PC-9 (cell line): ENCODE results near the gene SLC38A10. TPM values are rescaled to one million over a fixed set of nuclear protein-coding genes. Genes with fewer than 3 reads are reported as not detected.
A peak's percentile ranks its signal among the peaks of the same experiment; 100 is the strongest.

ENCODE experiments used
- BruUV-seq: library from RNA; stranded (reverse); fragments of 400-500 nt; replicated peaks from 2 replicates; lab custom pipeline; 2021; lab: Mats Ljungman, UMichigan
- CTCF ChIA-PET: fragments of 300-600 bp; sonication (Branson Sonifier 250); formaldehyde crosslinking; loops from one replicate; lab custom pipeline; 2022; ENCODE audit warnings: antibody characterized with exemption; lab: Charles Lee
- POLR2A ChIA-PET: fragments of 300-600 bp; sonication (Branson Sonifier 250); formaldehyde crosslinking; loops from one replicate; lab custom pipeline; 2022; ENCODE audit warnings: antibody characterized with exemption; ENCODE audit not compliant: unreplicated experiment; lab: Charles Lee
- DNase-seq, 2 experiments: peaks; one replicate each; pipeline versions ENCODE4 v3.0.0 to v3.0.0-alpha.2; 2015 to 2022; ENCODE audit warnings: mixed read lengths in 1 of 2
- H2AFZ ChIP-seq: fragments of 200-600 bp; sonication (generic); 2 replicates; pipeline ENCODE4 v1.8.1; 2017; ENCODE audit warnings: antibody characterized with exemption
- H3F3A ChIP-seq: fragments of 200-600 bp; sonication (generic); 2 replicates; pipeline ENCODE4 v1.8.1; 2017; ENCODE audit warnings: antibody characterized with exemption, mild to moderate bottlenecking, low read depth; ENCODE audit not compliant: insufficient read depth
- H3K27ac ChIP-seq: fragments of 200-600 bp; sonication (generic); 2 replicates; pipeline ENCODE4 v1.6.1; 2016; ENCODE audit warnings: mixed run types
- H3K27me3 ChIP-seq: fragments of 200-600 bp; sonication (generic); 2 replicates; pipeline ENCODE4 v1.6.1; 2016; ENCODE audit warnings: low read depth, mixed run types; ENCODE audit not compliant: insufficient read depth
- H3K36me3 ChIP-seq: fragments of 200-600 bp; sonication (generic); 2 replicates; pipeline ENCODE4 v1.6.1; 2016; ENCODE audit warnings: low read depth, mixed run types
- H3K4me1 ChIP-seq: fragments of 200-600 bp; sonication (generic); replicated peaks from 2 replicates; pipeline ENCODE4 v1.6.1; 2016; ENCODE audit warnings: mixed run types; ENCODE audit not compliant: insufficient read depth
- H3K4me2 ChIP-seq: fragments of 200-600 bp; sonication (generic); 2 replicates; pipeline ENCODE4 v1.6.1; 2017; ENCODE audit warnings: mixed run types
- H3K4me3 ChIP-seq: fragments of 200-600 bp; sonication (generic); 2 replicates; pipeline ENCODE4 v1.6.1; 2016; ENCODE audit warnings: mixed run types
- H3K79me2 ChIP-seq: fragments of 200-600 bp; sonication (generic); 2 replicates; pipeline ENCODE4 v1.6.1; 2017; ENCODE audit warnings: low read depth, mixed run types
- H3K9me2 ChIP-seq: fragments of 200-600 bp; sonication (generic); 2 replicates; pipeline ENCODE4 v1.8.1; 2017; ENCODE audit warnings: mild to moderate bottlenecking; ENCODE audit not compliant: insufficient read depth
- H3K9me3 ChIP-seq: fragments of 200-600 bp; sonication (generic); 2 replicates; pipeline ENCODE4 v1.8.1; 2016; ENCODE audit warnings: low read depth; ENCODE audit not compliant: insufficient read depth
- H4K20me1 ChIP-seq: fragments of 200-600 bp; sonication (generic); 2 replicates; pipeline ENCODE4 v1.8.1; 2017; ENCODE audit not compliant: insufficient read depth
- CTCF ChIP-seq: fragments of 200-600 bp; sonication (generic); conservative IDR thresholded peaks from 2 replicates; pipeline ENCODE4 v1.6.1; 2017; ENCODE audit warnings: mixed run types, antibody characterized with exemption, mild to moderate bottlenecking, moderate library complexity
- EZH2 ChIP-seq: fragments of 200-600 bp; sonication (generic); IDR thresholded peaks from 2 replicates; pipeline ENCODE4 v1.8.0; 2017; ENCODE audit warnings: antibody characterized with exemption, low read depth
- intact Hi-C: fragments of 100-400 bp; cut with micrococcal nuclease; formaldehyde crosslinking; loops from one replicate; pipeline ENCODE4 v1.10.0; 2022; ENCODE audit not compliant: unreplicated experiment
- total RNA-seq: library from RNA; stranded (reverse); gene quantifications from 2 replicates; pipeline ENCODE4 v1.2.3, GENCODE V29; 2021

The SLC38A10 gene
- total RNA-seq, 1 experiment from 2014 or later, result 127 TPM

GRCh38 chr17:81237591-81238489 is 57.3 kb downstream of the SLC38A10 start:
- DNase-seq, result no peak
- peaks cover 6% of the 10 kb centered on the region; the same call in 1 of the 2 replicates for H3K4me1 ChIP-seq
- H3F3A ChIP-seq, result no peaks in the 10 kb centered on the region
- intact Hi-C loops, result no loop called here
- 0 out of 2 replicates have a peak overlapping the region, but pooled peaks have one; percentile 79 for H2AFZ ChIP-seq
- POLR2A ChIA-PET, result interaction anchor here (0.5 kb wide), 1 partner anchor 15 kb away, joined by 4 read pairs; the partner anchor contains the start of gene CEP131
- CTCF ChIA-PET, result no interaction called here
- TF ChIP-seq EZH2 (no peak), CTCF (no peak)
- H3K36me3 ChIP-seq, result no peaks in the 10 kb centered on the region
- H3K4me3 ChIP-seq, result peak overlapping the region; percentile 75
- H3K9me2 ChIP-seq, result no peaks in the 10 kb centered on the region
- peak overlapping the region; percentile 82 for H3K4me2 ChIP-seq
- H3K9me3 ChIP-seq, result no peaks in the 10 kb centered on the region
- no peaks in the 10 kb centered on the region for H3K27me3 ChIP-seq
- no TSS peak for BruUV-seq
- H3K27ac ChIP-seq, result no peak overlapping the region
- peaks cover 15% of the 10 kb centered on the region for H3K79me2 ChIP-seq
- H4K20me1 ChIP-seq, result no peaks in the 10 kb centered on the region; the same call in 1 of the 2 replicates

- no TSS peak for BruUV-seq
Measured at GRCh38 chr17:81236784-81237183, 58.3 kb downstream of the SLC38A10 start.

More at GRCh38 chr17:81236784-81237183, 58.3 kb downstream of the SLC38A10 start:
- H2AFZ ChIP-seq, result no peak overlapping the region
- H3K4me1 ChIP-seq, result peaks cover 6% of the 10 kb centered on the region; the same call in 1 of the 2 replicates
- peaks cover 15% of the 10 kb centered on the region for H3K79me2 ChIP-seq
- intact Hi-C loops, result no loop called here
- CTCF ChIA-PET, result no interaction called here
- no peaks in the 10 kb centered on the region for H3K36me3 ChIP-seq
- H3K9me2 ChIP-seq, result no peaks in the 10 kb centered on the region
- no peaks in the 10 kb centered on the region for H3K9me3 ChIP-seq
- H3K27ac ChIP-seq, result no peak overlapping the region
- no peaks in the 10 kb centered on the region; the same call in 1 of the 2 replicates for H4K20me1 ChIP-seq
- no peaks in the 10 kb centered on the region for H3K27me3 ChIP-seq
- no peaks in the 10 kb centered on the region for H3F3A ChIP-seq
- DNase-seq, result no peak
- H3K4me3 ChIP-seq, result no peak overlapping the region
- H3K4me2 ChIP-seq, result no peak overlapping the region
- TF ChIP-seq EZH2 (no peak), CTCF (no peak)
- POLR2A ChIA-PET, result no interaction called here
